HG02571 (cell line): ENCODE measurements around the gene VAV2.

Experiments
- ATAC-seq: cut with Tn5 transposase; IDR thresholded peaks from one replicate; pipeline ENCODE4 v1.9.1; 2021; ENCODE audit warnings: mild to moderate bottlenecking, moderate library complexity; ENCODE audit not compliant: unreplicated experiment

VAV2 gene

GRCh38 chr9:133737774-133738639 lies 254.1 kb downstream of the VAV2 start, which contains the start of gene SARDH:
Gene SARDH, minus strand, starts transcription at chr9:133738352. Its CDS starts 4,179 bp downstream, at chr9:133734173.
- no peak for ATAC-seq

GRCh38 chr9:133737071-133737773 lies 254.9 kb downstream of the VAV2 start:
- no peak for ATAC-seq

- ATAC-seq = no peak
Observed at GRCh38 chr9:133735931-133736330, 256.2 kb downstream of the VAV2 start.

- ATAC-seq = no peak
Observed at GRCh38 chr9:133735415-133735775, 256.7 kb downstream of the VAV2 start.

GRCh38 chr9:133734590-133735414 lies 257.3 kb downstream of the VAV2 start:
- no peak for ATAC-seq

GRCh38 chr9:133733796-133734533 lies 258.2 kb downstream of the VAV2 start:
- no peak for ATAC-seq

DNA sequence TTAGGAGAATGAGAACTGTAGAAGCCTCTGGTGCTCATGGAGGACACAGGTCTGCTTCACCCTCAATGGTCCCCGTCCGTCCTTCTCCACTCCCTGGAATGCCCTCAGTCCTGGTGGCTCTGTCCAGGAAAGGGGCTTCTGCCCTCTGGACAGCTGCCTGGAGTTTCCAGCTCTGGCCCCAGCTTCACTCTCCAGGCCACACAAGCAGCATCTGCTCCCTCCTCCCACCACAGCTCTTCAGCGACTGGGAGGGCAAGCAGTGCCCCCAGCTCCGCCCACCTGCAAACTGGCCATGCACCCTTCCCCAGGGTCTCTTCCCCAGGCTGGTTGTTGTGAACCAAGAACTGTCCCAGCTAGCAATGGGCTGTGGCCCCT lies 258.7 kb downstream of the VAV2 start:
- ATAC-seq = no peak

- ATAC-seq = no peak
Observed at GRCh38 chr9:133732639-133733408, 259.3 kb downstream of the VAV2 start.

GRCh38 chr9:133731876-133732638 lies 260.1 kb downstream of the VAV2 start:
- ATAC-seq = no peak

DNA sequence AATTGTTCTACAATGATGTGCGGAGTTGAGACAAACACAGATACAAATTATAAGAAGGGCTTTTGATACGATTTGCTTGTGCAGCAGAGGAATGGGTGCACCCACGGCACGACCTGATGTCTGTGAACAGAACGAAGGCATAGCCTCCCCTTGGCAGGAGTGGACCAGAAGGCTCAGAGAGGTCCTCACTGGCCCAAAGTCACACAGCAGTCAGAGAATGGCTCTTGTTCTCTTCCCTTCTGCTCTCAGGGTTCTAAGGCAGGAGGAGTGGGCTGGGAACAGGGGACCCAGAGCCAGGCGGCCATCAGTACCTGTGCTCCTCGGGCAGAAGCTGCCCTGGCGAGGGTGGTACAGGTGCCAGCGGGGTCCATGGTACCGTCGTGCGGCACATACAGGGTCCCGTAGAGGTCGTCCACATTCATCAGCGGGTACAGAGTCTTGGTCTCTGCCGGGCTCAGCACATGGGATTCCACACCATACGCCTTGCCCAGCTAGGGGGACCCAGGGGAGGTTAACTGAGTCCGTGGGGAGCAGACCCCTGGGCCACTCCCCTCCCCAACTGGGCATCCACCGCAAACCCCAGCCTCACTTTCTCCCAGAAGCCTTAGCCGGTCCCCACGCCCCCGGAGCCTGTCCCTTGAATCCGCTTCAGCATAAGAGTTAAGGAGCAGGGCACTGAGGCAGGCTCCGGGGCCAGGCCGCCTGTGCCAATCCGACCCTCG lies 261.0 kb downstream of the VAV2 start:
- ATAC-seq = no peak

GRCh38 chr9:133729617-133730281 lies 262.4 kb downstream of the VAV2 start:
- no peak for ATAC-seq

GRCh38 chr9:133728856-133729616 lies 263.1 kb downstream of the VAV2 start:
- ATAC-seq = no peak

- ATAC-seq = no peak
Observed at GRCh38 chr9:133727876-133728441, 264.2 kb downstream of the VAV2 start.

- no peak for ATAC-seq
Observed at GRCh38 chr9:133727277-133727875, 264.7 kb downstream of the VAV2 start.

DNA sequence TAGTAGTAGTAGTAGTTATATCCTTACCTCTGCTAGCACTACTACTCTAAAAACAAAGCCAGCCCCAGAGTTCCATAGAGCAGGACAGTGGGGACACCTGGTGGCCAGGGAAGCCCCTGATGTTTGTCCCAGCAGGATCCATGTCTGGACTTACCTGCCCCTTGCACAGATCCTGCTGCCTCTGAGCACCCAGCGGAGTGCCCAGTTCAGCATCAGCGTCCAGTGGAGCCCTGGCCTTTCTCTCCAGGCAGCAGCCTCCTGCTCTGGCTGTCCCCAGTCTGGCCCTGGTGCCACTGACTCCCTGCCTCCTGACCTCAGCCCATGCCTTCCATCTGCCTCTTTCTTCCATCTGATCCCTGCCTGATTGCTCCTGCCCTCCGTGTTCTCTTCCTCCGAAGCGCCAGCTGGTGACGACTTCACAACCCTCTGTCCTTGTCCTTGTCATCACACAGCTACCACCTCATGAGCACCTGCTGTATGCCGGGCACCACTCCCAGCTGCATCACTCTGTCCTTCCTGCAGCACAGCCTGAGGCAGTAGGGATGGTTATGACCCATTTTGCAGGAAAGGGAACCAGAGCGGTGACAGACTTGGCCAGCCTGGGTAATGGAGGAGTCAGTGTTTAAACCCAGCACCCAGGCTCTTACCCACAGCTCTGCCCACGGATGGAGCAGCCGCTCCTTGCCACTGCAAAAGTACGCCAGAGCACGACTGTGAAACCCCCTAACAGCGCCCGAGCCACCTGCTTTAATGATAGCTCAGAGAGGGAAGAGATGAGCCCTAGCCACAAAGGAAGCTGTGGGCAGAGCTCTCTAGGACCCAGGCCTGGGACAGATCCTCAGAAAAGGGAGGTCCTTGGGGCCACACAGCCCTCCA lies 265.5 kb downstream of the VAV2 start:
- no peak for ATAC-seq

DNA sequence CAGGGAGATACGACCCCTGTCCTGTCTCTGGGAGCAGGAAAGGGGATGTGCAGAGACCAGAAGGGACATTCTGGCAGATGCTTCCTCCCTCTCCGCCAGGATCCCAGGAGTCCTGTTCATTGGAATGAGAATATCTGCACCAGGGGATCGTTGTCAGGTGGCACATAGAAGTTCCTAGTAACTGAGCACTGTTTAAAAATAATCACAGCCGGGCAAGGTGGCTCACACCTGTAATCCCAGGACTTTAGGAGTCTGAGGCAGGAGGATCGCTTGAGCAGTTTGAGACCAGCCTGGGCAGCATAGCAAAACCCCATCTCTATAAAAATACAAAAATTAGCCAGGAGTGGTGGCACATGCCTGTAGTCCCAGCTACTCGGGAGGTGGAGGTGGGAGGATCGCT lies 266.2 kb downstream of the VAV2 start:
- ATAC-seq = no peak
